Heart right ventricle (tissue), 16 donors: Measurements from ENCODE around the gene ACTN1. TPM values are rescaled to one million over a fixed set of nuclear protein-coding genes. Genes with fewer than 3 reads are reported as not detected.

Source experiments
- ATAC-seq, 8 donors: fragments of 200-7000 bp; cut with Tn5 transposase; one replicate each; pipeline ENCODE4 v1.9.1; 2020; ENCODE audit warnings: mild to moderate bottlenecking in 8 of 8, moderate library complexity in 8 of 8, moderate number of reproducible peaks in 1 of 8
- DNase-seq, 2 donors: peaks; one replicate each; pipeline ENCODE4 v3.0.0-alpha.2; 2020
- H3K27ac ChIP-seq, 10 donors: fragments of 200-600 bp; sonication (generic) in 2 of 10; one replicate each; pipeline versions ENCODE4 v1.5.0 to v1.8.0; 2020 to 2022; ENCODE audit warnings: mild to moderate bottlenecking in 3 of 10
- H3K27me3 ChIP-seq, 7 donors: fragments of 200-600 bp; one replicate each; pipeline ENCODE4 v1.8.0; 2021 to 2022; ENCODE audit warnings: mild to moderate bottlenecking in 2 of 7
- H3K36me3 ChIP-seq, 9 donors: fragments of 200-600 bp; sonication (generic) in 1 of 9; one replicate each; pipeline versions ENCODE4 v1.5.0 to v1.8.0; 2020 to 2022; ENCODE audit warnings: mild to moderate bottlenecking in 2 of 9
- H3K4me1 ChIP-seq, 9 donors: fragments of 200-600 bp; sonication (generic) in 1 of 9; one replicate each; pipeline versions ENCODE4 v1.5.0 to v1.8.0; 2020 to 2022; ENCODE audit warnings: mild to moderate bottlenecking in 4 of 9
- H3K4me3 ChIP-seq, 10 donors: fragments of 200-600 bp; sonication (generic) in 2 of 10; one replicate each; pipeline versions ENCODE4 v1.5.0 to v1.8.0; 2020 to 2022; ENCODE audit warnings: mild to moderate bottlenecking in 7 of 10, moderate library complexity in 2 of 10
- H3K9me3 ChIP-seq, 11 donors: fragments of 200-600 bp in 10 of 11; sonication (generic) in 2 of 11; one replicate each; pipeline versions ENCODE4 v1.5.0 to v1.8.0; 2013 to 2022; ENCODE audit warnings: mild to moderate bottlenecking in 2 of 11, control low read depth in 1 of 11, moderate library complexity in 1 of 11
- WGBS, 2 donors: extraction: QIAGEN DNeasy Blood & Tissue Kit; methylation state at CpG; one replicate each; pipeline ENCODE4 v1.1.7; 2013; ENCODE audit warnings: inconsistent platforms in 1 of 2; 5-methylcytosine and 5-hydroxymethylcytosine counted together
- intact Hi-C, 10 donors: fragments of 100-400 bp; cut with DNase I; formaldehyde crosslinking; loops; one replicate each; pipeline versions ENCODE4 v1.11.1 to v1.14.2; 2022
- polyA plus RNA-seq, 2 donors: library from polyadenylated mRNA; stranded (reverse); fragments of 200-250 nt; gene quantifications; one replicate each; pipeline ENCODE4 v1.2.3, GENCODE V29; 2013
- total RNA-seq, 10 donors: library from RNA; stranded (reverse); fragmentation: NEBNext Ultra II Directional in 3 of 10; extraction: Animal tissue kit (Norgen Biotek cat#: 25700) in 3 of 10; gene quantifications; one replicate each; pipeline versions ENCODE4 v1.2.1 to v1.2.4, GENCODE V29; 2021 to 2023
- TF ChIP-seq, protein P1 (sequence below), 9 donors: fragments of 200-600 bp; sonication (generic) in 2 of 9; IDR thresholded peaks; one replicate each; pipeline versions ENCODE4 v1.5.0 to v1.8.0; 2021 to 2022; ENCODE audit warnings: antibody characterized with exemption in 9 of 9, mild to moderate bottlenecking in 5 of 9, moderate library complexity in 1 of 9
- donor health status: Arrhythmogenic right ventricular cardiomyopathy.
- donor health status: ischemic (EF 13 %, LVEDD 7.1; RV severe dilation, severe dysfunction).
- donor health status: healthy with polysubstance abuse.
- donor health status: DM: no; HTN: yes; CAD: no.
- donor health status: DM: no; HTN: no; CAD: no.
- donor health status: ischemic (EF 25% LVEDD 6.9; RV normal size, moderate dysfunction).
- donor health status: ischemic (EF 25% LVEDD 5.7; RV mildly dilated, moderate dysfunction).
- donor health status: healthy.
- donor health status: DM: yes; HTN: yes; CAD: no.
- donor health status: Ischemic cardiomyopathy.
- donor health status: ischemic (EF 35%, LVEDD 5.7; RV mildly dilated, moderate dysfunction).
- donor health status: nonischemic (EF 11% LVEDD 7.7; RV severe dilation, severe dysfunction).
- donor health status: DM: yes; HTN: yes; CAD: no.
- donor health status: PGD.
- donor health status: ischemic (EF 29% LVEDD 5.4; RV normal size, mild dysfunction).
- donor health status: nonischemic (EF 23%, LVEDD 6.1; RV moderate dilation, normal function).

The ACTN1 gene
- total and polyA plus RNA-seq, 12 donors, result 67.2 to 235 (median 104) TPM

DNA sequence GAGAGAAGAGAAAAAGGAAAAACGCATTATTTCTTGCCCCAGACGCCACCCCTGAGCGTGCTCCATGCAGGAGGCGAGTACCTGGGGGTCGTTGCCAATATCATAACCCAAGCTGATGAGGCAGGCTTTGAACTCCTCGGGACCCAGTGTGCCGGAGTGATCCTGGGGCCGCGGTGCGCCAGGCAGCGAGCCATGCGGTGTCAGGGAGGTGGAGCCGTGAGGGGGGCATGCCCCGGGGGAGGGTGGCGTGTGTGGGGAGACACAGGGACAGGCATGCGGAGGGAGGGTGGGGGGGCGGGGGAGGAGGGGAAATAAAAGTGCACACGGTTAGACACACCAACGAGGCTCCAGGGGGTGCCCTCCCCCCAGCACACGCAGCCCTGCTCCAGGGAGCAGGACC, 100.2 kb downstream of the ACTN1 start:
- Histone ChIP-seq H3K36me3 (peaks cover 0 to 100% (median 97%) of the 10 kb centered on the region in 9 donors), H3K4me3 (no peak overlapping the region), H3K27ac (no peak overlapping the region), H3K9me3 (no peaks in the 10 kb centered on the region), H3K4me1 (peaks cover 0 to 4% (median 0%) of the 10 kb centered on the region in 9 donors), H3K27me3 (no peaks in the 10 kb centered on the region)
- intact Hi-C loops, result no loop called here
- DNase-seq (no peak), ATAC-seq (no peak)
- WGBS, 2 donors, result 89 to 93% methylated on average over 20 of the region's 20 CpGs
- TF ChIP-seq, protein P1, sequence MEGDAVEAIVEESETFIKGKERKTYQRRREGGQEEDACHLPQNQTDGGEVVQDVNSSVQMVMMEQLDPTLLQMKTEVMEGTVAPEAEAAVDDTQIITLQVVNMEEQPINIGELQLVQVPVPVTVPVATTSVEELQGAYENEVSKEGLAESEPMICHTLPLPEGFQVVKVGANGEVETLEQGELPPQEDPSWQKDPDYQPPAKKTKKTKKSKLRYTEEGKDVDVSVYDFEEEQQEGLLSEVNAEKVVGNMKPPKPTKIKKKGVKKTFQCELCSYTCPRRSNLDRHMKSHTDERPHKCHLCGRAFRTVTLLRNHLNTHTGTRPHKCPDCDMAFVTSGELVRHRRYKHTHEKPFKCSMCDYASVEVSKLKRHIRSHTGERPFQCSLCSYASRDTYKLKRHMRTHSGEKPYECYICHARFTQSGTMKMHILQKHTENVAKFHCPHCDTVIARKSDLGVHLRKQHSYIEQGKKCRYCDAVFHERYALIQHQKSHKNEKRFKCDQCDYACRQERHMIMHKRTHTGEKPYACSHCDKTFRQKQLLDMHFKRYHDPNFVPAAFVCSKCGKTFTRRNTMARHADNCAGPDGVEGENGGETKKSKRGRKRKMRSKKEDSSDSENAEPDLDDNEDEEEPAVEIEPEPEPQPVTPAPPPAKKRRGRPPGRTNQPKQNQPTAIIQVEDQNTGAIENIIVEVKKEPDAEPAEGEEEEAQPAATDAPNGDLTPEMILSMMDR (IDR thresholded peaks at IDR 0.05), result no peak

DNA sequence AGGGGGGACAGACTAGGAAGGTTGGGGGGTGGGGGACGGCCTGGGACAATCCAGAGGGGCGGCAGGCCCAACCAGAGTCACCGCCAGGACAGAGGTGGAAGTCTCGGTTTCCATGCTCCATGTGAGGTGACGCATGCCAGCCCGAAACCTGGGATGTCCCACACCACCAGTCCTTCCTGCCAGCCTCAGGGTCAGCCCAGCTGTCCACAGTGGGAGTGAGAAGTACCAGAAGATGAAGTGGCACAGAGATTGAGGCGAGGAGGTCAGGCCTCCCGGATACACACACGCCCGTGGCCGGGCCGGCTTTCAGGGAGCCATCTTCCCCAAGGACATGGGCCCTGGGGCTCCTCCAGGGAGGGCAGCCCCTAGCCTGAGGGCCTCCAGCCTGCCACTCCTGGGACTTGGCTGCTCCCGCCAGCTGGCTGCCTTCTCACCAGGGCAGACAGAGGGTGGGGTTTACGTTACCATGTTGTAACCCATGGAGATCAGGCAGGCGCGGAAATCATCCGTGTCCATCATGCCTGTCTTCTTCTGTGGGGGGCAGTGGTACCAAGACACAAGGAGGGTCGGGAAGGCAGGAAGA, 101.0 kb downstream of the ACTN1 start:
- TF ChIP-seq, protein P1 (IDR thresholded peaks at IDR 0.05), result no peak
- Histone ChIP-seq H3K36me3 (peaks cover 0 to 100% (median 99%) of the 10 kb centered on the region in 9 donors), H3K4me1 (no peaks in the 10 kb centered on the region), H3K27ac (no peak overlapping the region), H3K9me3 (no peaks in the 10 kb centered on the region), H3K4me3 (no peak overlapping the region), H3K27me3 (no peaks in the 10 kb centered on the region)
- DNase-seq (no peak), ATAC-seq (peak in 2 of 8 donors; percentile 5 to 12)
- intact Hi-C loops, result no loop called here
- 94% methylated on average over 18 of the region's 18 CpGs for WGBS, 2 donors

DNA sequence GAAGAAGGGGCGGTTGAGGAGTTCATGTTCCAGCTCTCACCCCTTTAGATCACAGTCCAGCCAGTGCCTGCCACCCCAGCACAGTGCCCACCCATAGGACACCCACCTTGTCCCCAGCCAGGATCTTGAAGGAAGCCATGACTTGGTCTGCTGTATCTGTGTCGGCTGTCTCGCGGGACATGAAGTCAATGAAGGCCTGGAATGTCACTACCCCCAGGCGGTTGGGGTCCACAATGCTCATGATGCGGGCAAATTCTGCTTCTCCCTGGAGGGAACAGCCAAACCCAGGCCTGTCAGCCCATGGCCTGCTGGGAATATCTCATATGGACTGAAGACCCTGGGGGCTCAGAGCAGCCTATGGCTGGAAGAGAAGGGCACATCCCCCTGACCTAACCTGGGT, 102.1 kb downstream of the ACTN1 start:
- TF ChIP-seq, protein P1 (IDR thresholded peaks at IDR 0.05), result no peak
- intact Hi-C loops, result no loop called here
- 98 to 99% methylated on average over 6 of the region's 6 CpGs for WGBS, 2 donors
- Histone ChIP-seq H3K27me3 (no peaks in the 10 kb centered on the region), H3K36me3 (peaks cover 0 to 100% (median 98%) of the 10 kb centered on the region in 9 donors), H3K4me3 (no peak overlapping the region), H3K27ac (no peak overlapping the region), H3K9me3 (no peaks in the 10 kb centered on the region), H3K4me1 (no peaks in the 10 kb centered on the region)
- DNase-seq (no peak), ATAC-seq (no peak)

DNA sequence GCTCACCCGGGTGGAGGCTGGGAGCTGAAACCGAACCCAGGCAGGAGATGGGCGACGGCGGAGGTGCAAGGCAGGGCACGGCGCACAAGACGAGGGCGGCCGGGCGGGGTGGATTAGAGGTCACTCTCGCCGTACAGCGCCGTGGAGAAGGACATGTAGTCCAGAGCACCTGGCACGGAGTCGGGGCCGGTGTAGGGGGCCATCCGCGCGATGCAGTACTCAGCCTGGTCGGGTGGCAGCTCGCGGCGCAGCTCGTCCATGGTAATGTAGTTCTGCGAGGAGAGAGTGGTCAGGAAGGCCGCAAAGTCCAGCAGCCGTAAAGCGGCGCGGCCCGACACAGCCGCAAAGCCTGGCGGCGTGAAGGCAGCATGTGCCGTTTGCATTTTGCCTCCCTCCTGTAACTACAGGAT, 104.4 kb downstream of the ACTN1 start:
- Histone ChIP-seq H3K4me3 (peak overlapping the region in 2 of 10 donors; percentile 17 to 28), H3K27me3 (no peaks in the 10 kb centered on the region), H3K4me1 (no peaks in the 10 kb centered on the region), H3K9me3 (no peaks in the 10 kb centered on the region), H3K27ac (no peak overlapping the region), H3K36me3 (peaks cover 0 to 93% (median 85%) of the 10 kb centered on the region in 9 donors)
- DNase-seq, result no peak
- TF ChIP-seq, protein P1 (IDR thresholded peaks at IDR 0.05), result no peak
- intact Hi-C loops, result no loop called here
- peak in 4 of 8 donors; percentile 21 to 42 (median 35) for ATAC-seq
- WGBS, 2 donors, result 92 to 97% methylated on average over 37 of the region's 37 CpGs
